D341Med (cell line): ENCODE measurements around the gene EDRF1.
"Not testable (repeated sequence)": the region's sequence is repeated elsewhere in the genome, so short reads cannot be mapped to it uniquely, and the experiment has no call there.

ENCODE experiments used
- DNase-seq: peaks from one replicate; pipeline ENCODE4 v3.0.0; 2012; ENCODE audit warnings: low spot score

The EDRF1 gene, protein sequence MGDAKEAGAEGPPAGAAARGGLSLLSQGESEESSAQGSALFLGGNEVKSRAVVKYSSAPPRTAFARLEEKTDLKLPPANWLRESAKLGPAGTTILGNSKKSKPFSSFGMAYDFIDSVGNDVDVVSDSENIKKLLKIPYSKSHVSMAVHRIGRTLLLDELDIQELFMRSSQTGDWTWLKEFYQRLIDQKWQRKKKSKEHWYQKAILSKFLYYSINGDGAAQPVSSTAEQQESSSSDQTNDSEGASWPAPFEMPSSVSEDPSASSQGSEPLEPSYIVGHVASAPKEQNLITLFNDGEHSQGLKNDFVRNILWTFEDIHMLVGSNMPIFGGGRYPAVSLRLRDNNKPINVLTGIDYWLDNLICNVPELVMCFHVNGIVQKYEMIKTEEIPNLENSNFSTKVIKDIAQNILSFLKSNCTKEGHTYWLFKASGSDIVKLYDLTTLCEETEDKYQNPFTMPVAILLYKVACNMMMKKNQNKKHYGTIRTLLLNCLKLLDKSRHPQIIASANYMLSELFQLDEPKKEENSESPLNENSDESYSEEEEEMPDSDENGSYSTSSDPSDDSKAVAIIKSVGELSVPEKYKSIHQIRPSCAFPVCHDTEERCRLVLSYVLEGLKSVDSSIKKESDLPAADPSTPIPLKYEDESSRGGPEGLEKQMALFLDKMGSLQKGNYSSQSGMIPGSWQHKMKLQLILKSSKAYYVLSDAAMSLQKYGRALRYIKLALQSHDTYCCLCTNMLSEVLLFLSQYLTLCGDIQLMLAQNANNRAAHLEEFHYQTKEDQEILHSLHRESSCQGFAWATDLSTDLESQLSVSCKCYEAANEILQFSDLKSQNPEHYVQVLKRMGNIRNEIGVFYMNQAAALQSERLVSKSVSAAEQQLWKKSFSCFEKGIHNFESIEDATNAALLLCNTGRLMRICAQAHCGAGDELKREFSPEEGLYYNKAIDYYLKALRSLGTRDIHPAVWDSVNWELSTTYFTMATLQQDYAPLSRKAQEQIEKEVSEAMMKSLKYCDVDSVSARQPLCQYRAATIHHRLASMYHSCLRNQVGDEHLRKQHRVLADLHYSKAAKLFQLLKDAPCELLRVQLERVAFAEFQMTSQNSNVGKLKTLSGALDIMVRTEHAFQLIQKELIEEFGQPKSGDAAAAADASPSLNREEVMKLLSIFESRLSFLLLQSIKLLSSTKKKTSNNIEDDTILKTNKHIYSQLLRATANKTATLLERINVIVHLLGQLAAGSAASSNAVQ

DNA sequence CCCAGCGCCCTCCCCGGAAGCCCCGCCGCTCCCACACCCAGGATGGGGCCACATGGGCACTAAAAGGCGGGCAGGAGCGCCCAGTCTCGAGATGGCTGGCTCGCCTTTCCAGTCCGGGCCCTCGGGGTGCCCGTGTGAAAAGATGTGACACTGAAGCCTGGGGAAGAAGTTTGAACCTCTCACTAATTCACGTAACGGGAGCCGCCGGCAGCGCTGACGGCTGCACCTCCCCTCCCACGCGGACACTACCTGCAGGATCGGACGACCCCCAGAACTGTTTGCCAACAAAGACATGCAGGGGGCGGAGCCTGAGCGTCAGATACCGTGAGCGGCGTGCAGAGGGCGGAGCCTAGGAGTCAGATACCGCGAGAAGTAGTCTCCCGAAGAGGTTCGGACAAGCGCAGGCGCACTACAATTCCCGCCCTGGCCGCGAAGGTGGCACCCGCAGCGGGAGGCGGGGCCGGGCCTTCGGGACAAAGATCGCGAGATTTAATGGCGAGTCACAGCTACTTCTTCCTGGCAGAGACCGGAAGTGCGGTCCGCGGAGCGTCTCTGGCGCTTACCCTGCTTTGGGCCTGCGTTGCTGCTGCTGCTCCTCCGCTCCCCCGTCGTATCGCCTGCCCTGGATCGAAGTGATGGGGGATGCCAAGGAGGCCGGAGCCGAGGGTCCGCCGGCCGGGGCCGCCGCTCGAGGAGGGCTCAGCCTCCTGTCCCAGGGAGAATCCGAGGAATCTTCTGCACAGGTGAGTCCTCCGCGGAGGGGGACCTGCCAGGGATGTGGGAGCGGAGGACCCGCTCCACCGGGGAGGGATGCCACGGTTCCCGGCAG is at the start of gene EDRF1:
Gene EDRF1, plus strand, starts transcription at position 537 of the 829 bp plus-strand sequence. Its CDS starts 99 bp downstream, at position 636.
- DNase-seq: peak; percentile 92

GRCh38 chr10:125672884-125673283 is 46.6 kb upstream of the EDRF1 start:
- no peak for DNase-seq

DNA sequence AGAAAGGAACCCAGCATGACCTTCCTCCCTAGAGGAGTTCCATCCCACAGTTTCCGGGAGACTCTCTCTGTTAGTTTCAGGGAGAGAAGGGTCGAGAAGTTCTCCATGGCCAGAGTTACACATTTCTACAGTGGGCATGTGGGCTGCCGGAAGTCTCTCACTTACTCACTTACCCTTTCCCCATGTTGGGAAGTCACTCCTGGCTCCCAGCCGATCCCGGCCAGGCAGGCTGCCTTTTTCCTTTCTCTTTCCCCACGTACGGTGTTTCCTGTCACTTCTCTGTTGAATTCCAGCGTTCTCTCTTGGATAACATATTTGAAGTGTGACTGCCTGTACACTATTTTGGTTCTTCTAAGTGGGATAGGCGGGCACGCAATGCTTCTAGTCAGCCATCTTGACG is 40.1 kb upstream of the EDRF1 start:
- DNase-seq: no peak

DNA sequence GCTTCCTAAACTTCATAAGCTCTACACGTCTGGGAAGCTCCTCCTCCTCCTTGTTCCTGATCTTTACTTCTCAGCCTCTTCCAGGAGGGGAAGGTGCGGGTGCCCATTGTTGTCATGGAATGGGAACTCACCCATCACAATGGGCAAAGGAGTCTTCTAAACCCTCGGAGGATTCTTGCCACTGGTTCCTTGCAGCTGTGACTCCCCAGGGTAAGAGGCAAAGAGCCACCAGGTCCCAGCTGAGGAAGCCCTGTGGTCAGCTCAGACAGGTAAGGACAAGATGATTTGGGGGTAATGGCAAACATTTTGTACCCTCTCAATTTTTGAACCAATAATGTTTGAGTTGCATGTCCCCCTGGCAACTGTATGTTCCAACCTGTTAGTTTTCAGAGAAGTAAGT is 36.4 kb upstream of the EDRF1 start, which contains the start of gene TEX36:
Gene TEX36, minus strand, starts transcription at position 101 of the 400 bp plus-strand sequence. CDS start 174 bp downstream, outside the sequence.
- DNase-seq: no peak

- DNase-seq: no peak
These were observed 35.7 kb upstream of the EDRF1 start for GRCh38 chr10:125683821-125684220.

DNA sequence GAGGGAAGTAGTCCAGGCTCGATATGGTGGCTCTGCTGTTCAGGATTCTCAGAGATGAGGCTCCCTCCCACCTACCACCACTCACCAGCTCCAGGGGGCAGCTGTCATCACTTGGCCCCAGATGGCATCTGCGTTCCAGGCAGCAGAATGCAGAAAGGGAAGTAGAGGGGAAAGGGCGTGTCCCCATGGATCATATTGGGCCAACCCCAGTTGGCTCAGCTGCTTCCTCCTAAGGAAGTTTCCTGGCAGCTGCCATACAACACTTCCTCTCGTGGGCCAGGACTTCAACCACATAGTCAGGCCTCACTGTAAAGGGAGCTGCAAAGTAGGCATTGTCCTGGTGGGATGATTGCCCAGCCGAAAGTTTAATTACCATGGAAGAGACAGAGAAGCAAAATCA is 34.9 kb upstream of the EDRF1 start:
- DNase-seq: no peak

GRCh38 chr10:125687507-125688185 is 31.9 kb upstream of the EDRF1 start:
- DNase-seq: no peak

- DNase-seq: no peak
These were observed 29.4 kb upstream of the EDRF1 start for GRCh38 chr10:125689955-125690569.

- DNase-seq: no peak
These were observed 28.1 kb upstream of the EDRF1 start for GRCh38 chr10:125691160-125691981.

DNA sequence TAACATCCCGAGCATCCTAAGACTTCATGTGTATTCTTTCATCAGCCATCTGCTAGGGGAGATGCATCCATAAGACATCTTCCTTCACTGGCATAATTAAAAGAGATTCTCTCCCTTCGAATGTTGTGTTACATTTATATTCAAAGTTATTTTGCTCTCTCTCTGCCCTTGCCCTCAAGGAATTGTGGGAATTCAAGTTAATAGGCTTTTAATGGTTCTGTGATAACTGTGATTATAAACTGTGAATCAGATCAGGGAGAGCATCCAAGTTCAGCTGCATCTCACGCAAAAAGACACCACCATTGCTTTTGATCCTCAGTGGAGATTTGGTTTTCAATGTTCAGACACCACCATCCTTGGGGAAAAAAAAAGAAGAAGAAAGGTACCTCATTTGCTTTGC is 27.3 kb upstream of the EDRF1 start:
- DNase-seq: no peak

GRCh38 chr10:125692601-125693523 is 26.6 kb upstream of the EDRF1 start:
- no peak for DNase-seq

DNA sequence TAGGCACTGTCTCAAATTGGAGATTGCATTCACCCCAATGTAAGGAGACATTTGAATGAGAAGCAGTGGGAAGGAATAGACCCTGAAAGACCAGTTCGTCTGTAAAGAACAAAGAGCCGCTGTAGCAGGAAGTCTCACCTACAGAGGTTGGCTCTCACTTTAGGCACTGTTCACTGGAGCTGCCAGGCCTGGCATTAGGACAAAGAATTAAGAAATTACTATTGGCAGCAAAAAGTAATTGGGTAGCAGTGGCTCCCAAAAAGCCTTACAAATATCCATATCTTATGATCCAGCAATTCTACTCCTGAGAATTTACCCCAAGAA is 26.0 kb upstream of the EDRF1 start:
- no peak for DNase-seq

DNA sequence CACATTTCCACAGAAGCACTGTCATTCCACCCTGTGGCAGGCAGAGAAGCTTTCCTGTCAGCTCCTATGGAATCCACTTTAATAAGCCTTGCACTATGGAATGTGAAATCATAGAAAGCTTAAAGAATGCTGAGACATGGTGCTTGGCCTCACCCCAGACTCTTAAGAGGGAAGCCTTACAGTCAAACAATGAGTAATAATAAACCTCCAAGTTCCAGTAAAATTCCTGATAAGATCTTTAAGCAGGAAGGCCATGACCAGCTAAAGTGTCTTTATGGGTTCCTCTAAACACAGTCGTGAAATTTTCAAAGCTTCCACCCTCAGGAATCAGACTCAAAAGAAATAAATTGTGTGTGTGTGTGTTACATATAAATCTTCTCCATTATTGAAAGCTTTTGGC is 24.6 kb upstream of the EDRF1 start:
- no peak for DNase-seq

DNA sequence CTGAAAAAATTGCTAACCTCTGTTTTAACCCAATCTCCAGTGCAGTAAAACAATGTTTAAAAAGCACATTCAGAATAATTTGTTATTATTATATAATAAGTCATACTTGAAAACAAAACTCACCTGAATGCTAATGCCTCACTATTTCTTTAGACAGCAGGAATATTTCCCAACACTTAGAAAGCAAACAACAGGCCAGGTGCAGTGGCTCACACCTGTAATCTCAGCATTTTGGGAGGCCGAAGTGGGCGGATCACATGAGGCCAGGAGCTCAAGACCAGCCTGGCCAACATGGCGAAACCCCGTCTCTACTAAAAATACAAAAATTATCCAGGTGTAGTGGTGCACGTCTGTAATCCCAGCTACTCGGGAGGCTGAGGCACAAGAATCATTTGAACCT is 22.6 kb upstream of the EDRF1 start:
- DNase-seq: not testable (repeated sequence)

DNA sequence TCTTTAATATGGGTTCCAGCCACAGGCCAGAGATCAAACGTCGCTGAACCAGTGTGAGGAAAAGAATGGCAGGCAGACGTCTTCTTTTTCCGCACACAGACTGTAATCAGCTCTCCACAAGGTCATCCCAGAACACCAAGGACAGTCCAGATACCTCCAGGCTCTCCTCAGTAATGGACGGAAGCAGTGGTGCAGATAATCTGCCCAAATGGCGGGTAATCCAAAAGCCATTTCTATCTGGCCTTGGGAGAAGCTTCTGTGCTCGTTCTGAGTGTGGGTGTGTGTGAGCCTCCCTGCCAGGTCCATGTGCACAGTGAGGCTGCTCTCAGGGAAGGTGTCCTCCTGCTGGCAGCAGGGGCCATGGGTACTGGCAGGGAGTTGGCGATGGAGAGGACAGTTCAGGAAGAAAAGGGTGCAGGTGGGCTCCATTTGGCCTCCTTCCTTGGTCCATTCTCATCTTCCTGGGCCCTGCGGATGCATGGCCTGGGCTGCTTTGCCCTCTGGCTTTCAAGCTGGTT is 21.0 kb upstream of the EDRF1 start:
- DNase-seq: no peak

GRCh38 chr10:125699562-125700143 is 19.9 kb upstream of the EDRF1 start:
- no peak for DNase-seq

DNA sequence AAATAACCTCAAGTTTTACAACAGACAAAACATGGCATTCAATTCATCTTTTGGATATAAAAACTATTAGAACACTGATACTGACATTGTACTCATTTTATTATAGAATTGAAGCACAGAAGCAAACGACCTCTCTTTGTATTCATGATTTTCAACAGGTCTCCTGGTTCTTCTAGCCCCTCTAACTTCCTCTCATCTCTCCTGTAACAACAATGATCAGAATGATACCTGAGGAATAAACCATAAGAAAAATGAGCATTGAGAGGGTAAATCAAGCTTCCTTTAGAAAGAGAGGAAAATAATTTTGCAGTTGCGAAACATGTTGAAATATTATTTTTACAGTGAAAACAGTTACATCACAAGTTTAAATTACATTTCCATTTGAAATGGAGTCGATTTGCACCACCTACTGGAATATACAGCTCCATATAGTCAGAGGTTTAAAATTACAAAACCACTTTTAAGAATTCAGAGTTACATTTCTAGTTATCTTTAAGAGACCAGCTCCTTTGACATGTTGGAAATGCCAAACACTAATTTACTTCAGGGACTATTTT is 19.1 kb upstream of the EDRF1 start:
- DNase-seq: no peak
